GM21786 (cell line): ENCODE results near the gene HTRA2.

Source experiments
- ATAC-seq: cut with Tn5 transposase; IDR thresholded peaks from one replicate; pipeline ENCODE4 v1.9.1; 2021; ENCODE audit not compliant: unreplicated experiment

Gene HTRA2

GRCh38 chr2:74538881-74539339, 9.2 kb downstream of the HTRA2 start:
- ATAC-seq = no peak

- ATAC-seq = no peak
These were observed 10.6 kb downstream of the HTRA2 start for GRCh38 chr2:74540291-74540690.

DNA sequence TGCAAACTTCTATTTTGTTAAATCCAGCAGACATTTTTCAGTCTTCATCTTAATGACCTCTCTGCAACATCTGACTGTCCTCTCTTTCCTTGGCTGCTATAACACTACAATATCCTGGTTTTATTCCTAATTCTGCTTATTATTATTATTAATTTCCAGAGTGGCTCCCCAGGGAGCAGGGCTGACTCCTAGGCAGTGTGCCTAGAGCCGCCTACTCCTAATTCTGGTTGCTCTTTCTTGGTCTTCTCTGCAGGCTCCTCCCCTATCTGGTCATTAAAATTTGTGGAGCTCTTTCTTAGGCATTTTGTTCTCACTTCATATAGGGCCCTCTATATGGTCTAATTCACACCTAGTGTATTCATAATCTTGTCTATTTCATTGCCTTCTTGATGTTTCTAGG, 13.2 kb downstream of the HTRA2 start:
- no peak for ATAC-seq

DNA sequence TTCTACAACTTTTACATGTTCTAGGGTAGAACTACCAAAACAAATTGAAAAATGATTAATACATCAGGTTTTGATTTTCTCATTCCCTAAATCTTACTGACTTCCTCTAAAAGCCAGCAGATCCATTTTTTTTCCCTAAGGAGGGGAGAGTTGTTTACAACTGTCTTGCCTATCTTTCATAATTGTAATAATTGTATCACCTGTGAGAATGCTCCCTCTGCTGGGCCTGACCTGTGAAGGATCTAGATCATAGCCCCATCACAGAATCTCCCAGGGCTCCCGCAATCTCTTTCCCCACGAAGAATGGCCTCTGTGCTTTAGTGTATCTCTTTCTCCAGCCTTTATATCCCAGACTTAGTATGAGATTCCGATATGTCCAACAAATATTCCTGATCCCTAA, 14.9 kb downstream of the HTRA2 start:
- ATAC-seq = no peak

GRCh38 chr2:74546004-74546403, 16.3 kb downstream of the HTRA2 start:
- ATAC-seq = no peak

DNA sequence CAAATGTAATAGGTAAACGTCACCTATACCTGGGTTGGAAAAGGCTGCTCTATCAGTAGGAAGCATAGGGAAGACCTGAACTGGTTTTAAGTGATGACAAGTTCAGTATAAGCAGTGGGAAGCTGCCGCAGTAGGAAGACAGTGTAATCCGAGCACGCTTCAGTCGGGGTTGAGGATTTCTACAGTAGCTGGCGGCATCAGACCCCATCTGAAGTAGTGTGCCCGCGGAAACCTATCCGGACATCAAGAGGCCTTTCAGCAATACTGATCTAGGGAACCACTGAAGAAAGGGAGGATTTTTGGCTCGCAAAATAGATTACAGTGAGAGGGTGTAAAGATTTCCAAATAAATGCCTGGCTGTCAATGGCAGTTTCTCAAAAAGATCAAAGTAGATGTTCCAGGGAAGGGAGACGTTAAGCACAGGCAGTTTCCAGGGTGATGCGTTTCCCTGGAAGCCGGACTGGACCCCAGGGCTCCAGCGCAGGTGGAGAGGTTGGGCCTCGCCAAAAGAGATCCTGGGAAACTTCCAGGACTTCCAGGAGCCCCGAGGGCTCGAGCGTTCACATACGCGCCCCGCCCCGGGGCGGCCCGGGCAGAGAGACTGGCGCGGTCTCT, 18.7 kb downstream of the HTRA2 start:
- no peak for ATAC-seq

DNA sequence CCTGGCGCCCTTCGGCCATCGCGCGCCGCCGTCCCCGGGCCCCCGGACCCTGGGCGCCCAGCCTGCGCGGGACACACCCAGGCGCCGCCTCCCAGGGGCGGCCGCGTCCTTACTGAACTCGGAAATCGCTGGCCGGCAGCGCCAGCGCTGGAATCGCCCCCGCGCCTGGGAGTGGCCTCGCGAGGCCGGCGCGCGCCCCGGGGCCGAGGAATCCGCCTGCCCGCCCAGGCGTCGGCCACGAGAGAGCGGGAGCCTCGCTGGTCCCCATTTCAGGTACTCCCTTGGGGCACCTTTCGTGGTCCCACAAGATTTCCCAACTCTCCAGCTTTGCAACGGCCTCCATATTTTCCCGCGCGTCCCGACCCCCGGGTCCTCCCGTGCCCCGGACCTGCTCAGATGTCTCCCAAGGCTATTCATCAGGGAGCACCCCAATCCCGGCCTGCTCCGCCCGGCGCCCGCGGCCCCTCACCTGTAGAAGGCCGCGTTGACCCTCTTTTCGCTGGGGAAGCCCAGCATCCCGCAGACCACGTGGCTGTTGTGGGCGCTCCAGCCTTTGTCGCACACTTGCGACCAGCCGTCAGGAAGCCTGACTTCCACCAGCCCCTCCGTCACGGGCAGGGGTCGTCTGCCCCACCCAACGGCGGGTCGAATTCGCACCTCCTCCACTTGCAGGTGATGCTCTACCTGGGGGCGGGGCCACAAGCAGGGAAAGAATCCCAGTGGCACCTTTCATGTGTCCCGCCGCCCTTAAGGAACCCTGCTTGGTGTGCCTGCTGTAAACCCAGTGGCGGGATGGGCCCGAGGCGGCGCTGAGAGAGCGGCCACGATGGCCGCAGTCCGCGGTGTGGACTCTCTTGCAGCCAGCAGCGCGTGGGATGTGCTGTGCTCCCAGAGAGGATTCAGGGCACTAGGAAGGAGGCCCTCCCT, 19.4 kb downstream of the HTRA2 start:
- no peak for ATAC-seq

DNA sequence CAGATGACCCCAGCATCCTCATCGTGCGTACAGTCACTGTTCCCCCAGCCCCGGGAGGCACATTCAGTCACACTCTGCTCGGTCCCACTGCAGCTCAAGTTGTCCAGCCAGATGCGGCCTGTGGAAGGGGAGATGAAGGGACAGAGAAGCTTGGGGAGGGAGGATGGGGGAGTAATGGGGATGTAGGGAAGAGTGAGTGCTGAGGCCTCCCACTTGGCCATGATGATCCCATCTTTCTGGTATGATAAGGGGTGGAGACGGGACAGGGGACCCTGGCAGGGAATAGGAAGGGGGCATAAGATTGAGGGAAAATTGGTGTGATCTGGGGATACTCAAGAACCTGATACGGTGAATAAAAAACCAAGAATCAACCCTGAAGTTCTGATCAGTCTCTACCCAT, 20.5 kb downstream of the HTRA2 start:
- no peak for ATAC-seq

DNA sequence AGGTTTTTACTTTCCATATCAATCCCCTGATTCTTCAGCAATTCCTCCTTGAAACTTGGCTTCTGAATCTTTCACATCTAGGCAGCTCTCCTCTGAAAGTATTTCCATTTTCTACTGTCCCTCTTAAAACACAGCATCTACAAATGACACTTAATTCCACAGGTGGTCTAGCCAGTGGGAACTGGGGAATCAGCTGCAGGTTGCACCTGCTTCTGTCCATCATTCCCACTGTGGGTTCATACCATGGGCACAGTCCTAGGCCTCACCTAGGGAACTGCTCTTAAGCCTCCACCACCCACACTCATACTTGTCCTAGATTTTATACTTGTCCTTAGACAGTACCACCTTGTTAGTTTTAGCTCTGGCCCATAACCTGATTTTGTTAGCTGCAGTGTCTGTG, 21.8 kb downstream of the HTRA2 start:
- no peak for ATAC-seq

DNA sequence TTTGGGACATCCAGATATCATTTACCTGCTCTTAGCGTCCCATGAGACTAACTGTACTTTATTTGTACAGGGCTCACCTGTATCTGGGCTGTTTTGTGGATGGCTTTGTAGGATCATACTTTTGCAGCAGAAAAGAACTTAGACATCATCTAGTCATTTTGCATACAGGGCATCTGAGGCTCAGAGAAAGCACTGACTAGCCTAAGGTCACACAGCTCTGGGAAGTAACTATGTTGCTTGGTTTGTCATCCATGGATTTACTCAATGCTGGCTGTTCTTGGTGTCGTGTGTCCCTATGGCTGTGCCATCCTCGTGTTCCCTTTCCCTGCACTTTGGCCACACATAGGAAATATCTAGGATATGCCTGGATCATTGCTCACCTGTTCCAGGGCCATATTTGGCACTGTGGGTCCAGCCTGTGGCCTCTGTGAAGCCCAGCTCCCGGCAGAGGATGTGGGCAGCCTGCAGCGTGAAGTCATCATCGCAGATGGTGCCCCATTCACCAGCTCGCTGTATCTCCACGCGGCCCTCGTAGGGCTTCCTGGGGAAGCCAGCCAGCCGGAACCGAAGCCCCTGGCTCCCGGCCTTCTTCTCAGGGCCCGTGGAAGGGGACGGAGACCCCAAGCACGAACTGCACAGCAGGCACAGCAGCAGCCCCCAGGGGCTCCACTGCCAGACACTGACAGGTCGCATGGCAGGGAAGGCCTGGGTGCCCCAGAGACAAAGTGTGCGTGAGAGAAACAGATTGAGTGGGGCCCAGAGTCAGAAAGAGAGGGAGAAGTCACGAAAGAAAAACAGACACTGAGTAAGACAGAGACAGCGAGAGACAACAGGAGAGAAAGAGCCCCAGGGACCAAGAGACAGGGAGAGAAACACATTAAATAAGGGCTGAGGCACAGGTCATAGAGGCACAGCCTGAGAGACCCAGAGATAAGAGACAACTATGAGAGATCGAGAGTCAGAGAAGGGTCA, 22.5 kb downstream of the HTRA2 start:
- ATAC-seq = no peak

DNA sequence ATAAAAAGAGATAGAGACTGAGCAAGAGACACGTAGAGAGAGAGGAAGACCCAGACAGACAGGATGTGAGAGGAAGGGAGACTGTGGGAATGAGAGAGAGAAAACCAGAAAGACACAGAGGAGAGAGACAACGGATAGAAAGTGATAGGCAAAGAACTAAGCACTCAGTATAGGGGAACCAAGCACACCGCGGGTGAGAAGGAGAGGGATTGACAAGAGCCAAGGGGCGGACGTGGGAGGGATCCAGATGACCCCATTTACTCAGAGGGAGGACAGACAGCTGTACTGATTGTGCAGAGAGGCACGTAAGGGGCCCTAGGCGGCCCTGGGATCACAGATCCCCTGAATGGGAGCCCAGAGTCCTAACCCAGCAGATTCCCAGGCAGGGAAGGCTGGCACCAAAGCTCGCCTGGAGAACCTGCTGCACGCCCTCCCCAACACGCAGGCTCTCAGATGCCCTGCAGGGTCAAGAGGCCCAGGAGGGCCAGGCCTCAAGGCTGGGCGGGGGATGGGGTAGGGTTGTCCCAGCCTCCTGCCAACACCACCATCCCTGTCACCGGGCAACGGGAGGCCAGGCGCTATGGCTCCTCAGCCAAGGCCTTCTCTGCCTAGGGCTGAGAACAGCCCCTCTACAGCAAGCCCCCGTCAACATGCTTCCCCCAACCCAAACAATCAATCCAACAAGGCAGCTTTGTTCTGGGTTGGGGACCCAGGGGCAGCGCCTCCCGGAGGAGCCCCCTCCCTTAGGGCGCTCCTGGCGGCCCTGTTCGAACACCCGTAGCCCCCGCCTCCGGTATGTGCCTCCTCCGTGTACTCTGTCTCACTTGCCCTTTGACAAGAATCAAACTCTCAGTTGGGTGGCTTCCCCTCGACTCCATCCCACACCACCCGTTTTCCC, 23.4 kb downstream of the HTRA2 start:
- ATAC-seq = no peak

DNA sequence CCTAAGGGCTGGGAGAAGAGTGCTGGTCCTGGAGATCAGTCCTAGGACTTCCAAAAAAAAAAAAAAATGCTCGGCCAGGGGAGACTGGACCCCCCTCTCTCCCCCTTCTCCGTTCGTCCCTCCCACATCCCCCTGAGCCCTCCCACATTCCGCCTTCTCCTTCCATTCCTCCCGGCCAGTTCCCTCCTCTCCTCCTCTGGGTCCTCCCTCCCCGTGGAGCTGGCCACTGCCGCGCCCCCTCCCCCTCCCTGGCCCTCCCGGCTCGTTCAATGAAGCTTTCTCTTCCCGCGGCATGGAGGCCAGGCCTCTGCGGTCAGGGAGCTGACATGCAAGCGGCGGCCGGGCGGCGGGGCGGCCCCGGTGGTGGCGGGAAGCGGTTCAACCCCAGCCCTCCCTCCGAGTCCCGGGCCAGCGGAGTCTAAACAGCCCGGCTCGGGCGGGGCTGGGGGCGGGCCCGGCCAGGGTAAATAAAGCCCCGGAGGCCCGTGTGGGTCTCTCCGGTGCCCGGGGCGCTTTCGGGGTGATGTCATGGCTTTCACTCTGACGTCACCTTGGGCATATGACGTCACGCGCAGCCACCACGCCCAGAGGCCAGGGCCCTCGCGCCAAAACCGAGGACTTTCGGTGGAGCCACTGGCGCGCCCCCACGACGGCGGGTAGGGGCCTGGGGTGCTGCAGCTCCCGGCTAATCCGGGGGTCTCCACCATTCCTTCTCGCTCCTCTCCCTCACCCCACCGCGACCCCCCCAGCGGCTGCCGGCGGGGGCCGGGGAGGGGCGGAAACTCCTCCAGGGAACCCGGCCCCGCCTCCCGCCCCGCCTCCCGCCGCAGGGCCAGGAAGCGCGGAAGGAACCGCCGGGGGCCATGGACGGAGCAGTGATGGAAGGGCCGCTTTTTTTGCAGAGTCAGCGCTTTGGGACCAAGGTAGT, 24.4 kb downstream of the HTRA2 start, which contains the start of the genes DOK1 and LOXL3:
TSS of gene DOK1 (plus strand) at position 829 of the 928 bp plus-strand sequence. CDS start at position 864, 35 bp downstream.
TSS of gene LOXL3 (minus strand) at position 51 of the 928 bp plus-strand sequence. CDS start 1,308 bp downstream, outside the sequence.
- peak; percentile 39 for ATAC-seq

- peak; percentile 36 for ATAC-seq
These were observed 25.2 kb downstream of the HTRA2 start for GRCh38 chr2:74554820-74555531.

- ATAC-seq = no peak
These were observed 25.9 kb downstream of the HTRA2 start for GRCh38 chr2:74555610-74556103.

GRCh38 chr2:74556159-74556558, 26.4 kb downstream of the HTRA2 start:
- no peak for ATAC-seq

- no peak for ATAC-seq
These were observed 27.2 kb downstream of the HTRA2 start for GRCh38 chr2:74556831-74557370.
